ENCODE data around the gene PLAC8L1. TPM values are rescaled to one million over a fixed set of nuclear protein-coding genes. Genes with fewer than 3 reads are reported as not detected.

Gene PLAC8L1
- polyA plus RNA-seq, 1 donor (not counting 4 experiments of a cell fraction or from before 2014, with no cell fraction given): 0.69 TPM

- no peak overlapping the region for H3K9ac ChIP-seq (ENCODE audit: control insufficient read depth, extremely low read depth, insufficient read depth, low read length)
- DNase-seq (ENCODE audit: low read depth, low spot score): no peak
- no peaks in the 10 kb centered on the region for H3K9me3 ChIP-seq (ENCODE audit: control insufficient read depth, low read depth, low read length)
- no peaks in the 10 kb centered on the region for H4K20me1 ChIP-seq (ENCODE audit: control insufficient read depth, extremely low read depth, insufficient read depth, low read length)
- dilution Hi-C loops (cut with MboI; ENCODE audit: extremely low pct_ligation_motif_present, low sequenced_read_pairs): no loop called here
- TF ChIP-seq CTCF (optimal IDR thresholded peaks at IDR 0.05 in 1 of 3, IDR thresholded peaks at IDR 0.05 in 1 of 3, conservative IDR thresholded peaks at IDR 0.05 in 1 of 3; ENCODE audit: extremely low read depth in 1 of 3, insufficient read depth in 2 of 3, low read length in 3 of 3) (no peak), EZH2 (IDR thresholded peaks at IDR 0.05; ENCODE audit: low read length) (no peak)
- no peak overlapping the region for H3K4me3 ChIP-seq (ENCODE audit: control insufficient read depth in 2 of 3, extremely low read depth in 1 of 3, insufficient read depth in 2 of 3, low read depth in 1 of 3, low read length in 3 of 3)
- FAIRE-seq: no peak
- no peaks in the 10 kb centered on the region for H3K79me2 ChIP-seq (ENCODE audit: control insufficient read depth, insufficient read depth, low read length)
- no peak overlapping the region for H3K4me2 ChIP-seq (ENCODE audit: control insufficient read depth, extremely low read depth, insufficient read depth, low read depth, low read length)
- H3K27me3 ChIP-seq (ENCODE audit: control insufficient read depth, extremely low read depth, insufficient read depth, low read length): no peaks in the 10 kb centered on the region
- no peaks in the 10 kb centered on the region for H3K4me1 ChIP-seq (ENCODE audit: control insufficient read depth, extremely low read depth, insufficient read depth, low read length)
- H3K36me3 ChIP-seq (ENCODE audit: control insufficient read depth in 2 of 2, extremely low read depth in 1 of 2, insufficient read depth in 2 of 2, low read length in 2 of 2): peaks cover 0 to 1% of the 10 kb centered on the region in 2 experiments
- no peak overlapping the region for H3K27ac ChIP-seq (ENCODE audit: control insufficient read depth, insufficient read depth, low read length)
- H3K9me1 ChIP-seq (ENCODE audit: control insufficient read depth, extremely low read depth, insufficient read depth, low read length): no peaks in the 10 kb centered on the region
- no peak overlapping the region for H2AFZ ChIP-seq (ENCODE audit: control insufficient read depth, low read length)
Measured at GRCh38 chr5:146098047-146098446, 7.3 kb downstream of the PLAC8L1 start.

- FAIRE-seq (peak; percentile 57), DNase-seq (ENCODE audit: low read depth, low spot score) (no peak)
- no peak overlapping the region for H2AFZ ChIP-seq (ENCODE audit: control insufficient read depth, low read length)
- TF ChIP-seq EZH2 (IDR thresholded peaks at IDR 0.05; ENCODE audit: low read length) (no peak), CTCF (optimal IDR thresholded peaks at IDR 0.05 in 1 of 3, IDR thresholded peaks at IDR 0.05 in 1 of 3, conservative IDR thresholded peaks at IDR 0.05 in 1 of 3; ENCODE audit: extremely low read depth in 1 of 3, insufficient read depth in 2 of 3, low read length in 3 of 3) (no peak)
- H3K27me3 ChIP-seq (ENCODE audit: control insufficient read depth, extremely low read depth, insufficient read depth, low read length): no peaks in the 10 kb centered on the region
- no peak overlapping the region for H3K9ac ChIP-seq (ENCODE audit: control insufficient read depth, extremely low read depth, insufficient read depth, low read length)
- no peaks in the 10 kb centered on the region for H3K9me3 ChIP-seq (ENCODE audit: control insufficient read depth, low read depth, low read length)
- no peak overlapping the region for H3K4me2 ChIP-seq (ENCODE audit: control insufficient read depth, extremely low read depth, insufficient read depth, low read depth, low read length)
- H3K27ac ChIP-seq (ENCODE audit: control insufficient read depth, insufficient read depth, low read length): no peak overlapping the region
- peaks cover 0 to 1% of the 10 kb centered on the region in 2 experiments for H3K36me3 ChIP-seq (ENCODE audit: control insufficient read depth in 2 of 2, extremely low read depth in 1 of 2, insufficient read depth in 2 of 2, low read length in 2 of 2)
- no peaks in the 10 kb centered on the region for H3K4me1 ChIP-seq (ENCODE audit: control insufficient read depth, extremely low read depth, insufficient read depth, low read length)
- no peaks in the 10 kb centered on the region for H3K79me2 ChIP-seq (ENCODE audit: control insufficient read depth, insufficient read depth, low read length)
- no peaks in the 10 kb centered on the region for H4K20me1 ChIP-seq (ENCODE audit: control insufficient read depth, extremely low read depth, insufficient read depth, low read length)
- dilution Hi-C loops (cut with MboI; ENCODE audit: extremely low pct_ligation_motif_present, low sequenced_read_pairs): no loop called here
- H3K4me3 ChIP-seq (ENCODE audit: control insufficient read depth in 2 of 3, extremely low read depth in 1 of 3, insufficient read depth in 2 of 3, low read depth in 1 of 3, low read length in 3 of 3): no peak overlapping the region
- H3K9me1 ChIP-seq (ENCODE audit: control insufficient read depth, extremely low read depth, insufficient read depth, low read length): no peaks in the 10 kb centered on the region
Measured at GRCh38 chr5:146091881-146092280, 13.5 kb downstream of the PLAC8L1 start.
